GM21528 (cell line): ENCODE measurements around the gene GLS.
"Not testable (repeated sequence)": the region's sequence is repeated elsewhere in the genome, so short reads cannot be mapped to it uniquely, and the experiment has no call there.

Experiments
- ATAC-seq: cut with Tn5 transposase; IDR thresholded peaks from one replicate; pipeline ENCODE4 v1.9.1; 2021; ENCODE audit warnings: mild to moderate bottlenecking, moderate library complexity; ENCODE audit not compliant: unreplicated experiment, low FRiP score

Gene GLS

DNA sequence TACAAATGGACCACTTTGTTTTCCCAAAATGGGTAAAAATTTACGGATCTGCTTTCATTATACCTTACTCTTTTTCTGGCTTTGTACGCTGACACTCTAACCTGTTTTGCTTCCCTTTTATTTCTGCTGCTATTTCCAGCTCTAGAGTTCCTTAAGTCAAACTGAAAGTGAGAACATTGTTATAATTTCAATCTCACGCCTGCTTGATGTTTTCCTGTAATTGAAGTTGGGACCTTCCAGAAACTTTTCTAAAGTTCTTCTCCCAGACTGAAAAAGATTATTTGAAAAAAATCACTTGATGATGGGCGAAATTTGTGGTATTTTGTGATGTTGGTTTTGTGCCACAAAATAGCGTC, 1.8 kb downstream of the GLS start:
- peak; percentile 8 for ATAC-seq

GRCh38 chr2:190882856-190883582, 2.4 kb downstream of the GLS start:
- no peak for ATAC-seq

- ATAC-seq: not testable (repeated sequence)
Measured at GRCh38 chr2:190885844-190886243, 5.2 kb downstream of the GLS start.

DNA sequence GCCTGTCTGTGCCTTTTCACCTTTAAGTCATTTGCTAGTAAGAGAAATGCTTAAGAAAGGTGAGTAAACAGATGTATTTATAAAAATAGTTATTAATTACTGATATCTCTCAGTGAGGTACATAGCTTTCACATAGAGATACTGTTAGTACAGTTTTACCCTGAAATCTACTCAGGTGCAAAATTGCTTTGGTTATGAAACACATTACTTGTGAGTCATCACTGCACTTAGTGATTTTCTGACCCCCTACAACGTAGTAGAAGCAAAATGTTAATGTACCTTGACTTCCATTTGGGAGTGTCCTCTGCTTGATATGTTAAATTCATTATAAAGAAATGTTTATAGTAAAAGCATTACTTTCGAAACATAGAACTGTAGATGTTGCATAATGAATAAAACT, 6.5 kb downstream of the GLS start:
- ATAC-seq: peak; percentile 61

DNA sequence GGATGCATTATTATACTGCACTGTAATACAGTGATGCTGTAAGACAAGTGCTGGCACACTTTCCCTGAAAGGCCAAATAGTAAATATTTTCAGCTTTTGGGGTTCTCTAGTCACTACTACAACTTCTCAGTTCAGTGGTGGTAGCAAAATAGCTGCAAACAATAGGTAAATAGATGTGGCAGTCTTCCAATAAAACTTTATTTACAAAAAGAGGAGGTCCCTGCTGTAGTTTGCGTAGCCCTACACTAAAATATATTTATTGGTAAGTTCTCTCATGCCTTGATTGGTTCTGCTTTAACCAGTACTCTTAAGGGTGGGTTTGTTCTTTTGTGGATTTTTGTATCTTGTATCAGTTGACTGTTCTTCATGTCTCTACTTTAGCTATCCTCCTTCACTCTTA, 7.8 kb downstream of the GLS start:
- no peak for ATAC-seq

DNA sequence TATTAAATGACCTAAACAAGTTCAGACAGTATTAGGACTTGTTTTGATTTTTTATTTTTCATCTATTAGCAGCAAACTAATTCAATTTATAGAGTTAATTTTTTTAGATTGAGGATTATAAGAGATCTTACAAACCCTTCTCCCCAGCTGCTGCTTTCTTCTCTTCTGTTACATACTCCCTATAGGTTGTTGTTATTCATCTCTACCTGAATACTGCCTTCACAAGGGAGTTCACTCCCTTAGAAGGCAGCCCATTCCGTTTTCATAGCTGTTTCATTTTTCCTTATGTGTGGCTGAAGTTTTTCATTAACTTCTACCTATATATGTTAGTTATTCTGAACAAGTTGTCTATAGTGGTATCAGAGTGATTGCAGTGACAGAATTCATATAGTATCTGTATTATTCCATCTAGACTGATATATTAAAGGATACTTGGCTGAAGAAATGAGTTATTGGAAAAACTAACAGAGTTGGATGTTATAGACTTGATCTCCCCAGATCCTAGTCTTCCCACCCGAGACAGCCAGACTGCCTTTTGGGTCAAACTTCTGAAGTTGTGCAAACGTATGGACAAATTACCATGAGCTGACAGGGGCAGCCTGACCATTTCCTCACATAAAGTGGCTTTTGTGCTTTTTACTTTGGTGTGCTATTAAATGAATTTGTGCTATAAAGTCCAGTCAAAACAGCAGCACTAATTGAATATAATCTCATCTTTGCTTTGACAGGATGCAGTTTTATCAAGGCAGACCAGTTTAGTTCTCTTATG, 8.7 kb downstream of the GLS start:
- ATAC-seq: no peak

GRCh38 chr2:190891372-190891771, 10.8 kb downstream of the GLS start:
- peak; percentile 67 for ATAC-seq

DNA sequence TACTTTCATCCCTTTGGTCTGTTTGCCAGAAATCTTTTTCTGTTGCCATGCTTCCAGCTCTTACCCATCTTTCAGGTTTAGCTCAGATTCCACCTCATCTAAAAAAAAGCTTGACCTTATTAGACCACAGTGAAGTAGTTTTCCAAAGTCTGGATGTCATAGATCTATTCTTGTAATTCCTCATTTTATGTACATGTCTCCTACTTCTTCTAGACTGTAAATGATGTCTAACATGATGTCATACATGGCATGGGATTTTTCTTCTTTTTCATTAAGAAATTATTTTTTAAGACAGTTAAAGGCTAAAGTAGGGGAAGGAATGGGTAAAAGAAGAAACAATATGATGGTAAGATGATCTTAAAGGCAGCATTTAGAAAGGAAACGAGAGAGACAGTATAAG, 11.3 kb downstream of the GLS start:
- no peak for ATAC-seq

DNA sequence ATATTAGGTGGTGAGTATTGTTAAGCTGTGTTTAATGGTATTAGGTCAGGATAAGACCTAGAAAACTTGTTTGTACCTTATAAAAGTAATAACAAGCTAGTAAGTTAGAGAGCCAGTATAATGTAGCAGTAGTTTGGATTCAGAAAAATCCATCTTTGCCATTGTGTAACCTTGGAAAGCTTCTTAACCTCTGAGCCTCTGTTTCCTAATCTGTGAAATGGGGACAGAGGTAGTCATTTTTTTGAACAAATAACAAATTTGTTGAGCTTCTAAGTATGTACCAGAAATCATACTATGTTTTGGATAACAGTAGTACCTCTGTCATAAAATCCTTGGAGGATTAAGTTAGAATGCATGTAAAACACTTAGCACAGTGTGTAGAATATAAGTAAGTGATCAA, 12.5 kb downstream of the GLS start:
- no peak for ATAC-seq

DNA sequence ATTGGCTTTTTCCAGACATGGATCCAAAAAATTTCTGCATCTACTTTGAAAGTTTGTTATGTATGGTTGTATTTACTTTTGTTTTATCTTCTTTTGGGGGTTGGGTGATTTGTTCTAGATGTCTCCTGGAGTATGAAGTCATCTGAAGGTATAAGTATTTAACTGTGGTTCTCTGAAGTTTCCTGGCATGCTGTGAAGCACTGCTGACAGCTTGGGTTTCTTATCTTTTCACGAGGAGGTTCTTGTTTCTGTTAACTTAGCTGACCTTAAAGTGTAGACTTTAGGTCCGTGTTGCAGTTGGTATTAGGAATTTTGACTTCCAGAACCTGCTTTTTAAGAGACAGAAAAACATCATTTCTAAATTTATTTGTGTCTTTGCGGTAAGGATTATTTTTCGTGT, 15.9 kb downstream of the GLS start:
- no peak for ATAC-seq

GRCh38 chr2:190903693-190904450, 23.3 kb downstream of the GLS start:
- no peak for ATAC-seq

GRCh38 chr2:190904640-190905261, 24.1 kb downstream of the GLS start:
- ATAC-seq: no peak

- no peak for ATAC-seq
Measured at GRCh38 chr2:190908532-190908931, 27.9 kb downstream of the GLS start.

DNA sequence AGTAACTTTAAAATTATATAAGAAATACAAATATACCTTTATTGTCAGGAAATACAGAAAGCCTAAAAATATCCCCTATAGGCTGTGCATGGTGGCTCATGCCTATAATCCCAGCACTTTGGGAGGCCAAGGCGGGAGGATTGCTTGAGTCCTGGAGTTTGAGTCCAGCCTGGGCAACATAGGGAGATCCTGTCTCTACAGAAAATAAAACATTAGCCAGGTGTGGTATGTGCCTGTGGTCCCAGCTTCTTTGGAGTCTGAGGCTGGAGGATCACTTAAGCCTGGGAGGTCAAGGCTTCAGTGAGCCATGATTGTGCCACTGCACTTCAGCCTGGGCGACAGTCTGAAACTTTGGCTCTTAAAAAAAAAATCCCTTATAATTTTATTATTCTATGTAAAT, 29.1 kb downstream of the GLS start:
- no peak for ATAC-seq

- no peak for ATAC-seq
Measured at GRCh38 chr2:190910341-190911136, 29.9 kb downstream of the GLS start.

GRCh38 chr2:190911813-190912212, 31.2 kb downstream of the GLS start:
- peak; percentile 85 for ATAC-seq

GRCh38 chr2:190912726-190913125, 32.1 kb downstream of the GLS start:
- no peak for ATAC-seq

DNA sequence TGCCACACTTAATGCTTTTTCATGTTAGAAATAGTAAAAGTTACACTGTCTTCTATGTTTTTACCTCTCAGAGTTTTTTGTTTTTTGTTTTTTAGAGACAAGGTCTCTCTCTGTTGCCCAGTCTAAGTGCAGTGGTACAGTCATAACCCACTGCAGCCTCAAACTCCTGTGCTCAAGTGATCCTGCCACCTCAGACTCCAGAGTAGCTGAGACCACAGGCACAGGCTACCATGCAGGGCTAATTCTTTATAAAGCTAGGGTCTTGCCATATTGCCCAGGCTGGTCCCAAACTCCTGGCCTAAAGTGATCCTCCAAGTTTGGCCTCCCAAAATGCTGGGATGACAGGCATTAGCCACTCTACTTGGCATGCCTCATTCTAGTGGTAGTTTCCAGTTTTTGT, 33.1 kb downstream of the GLS start:
- no peak for ATAC-seq

DNA sequence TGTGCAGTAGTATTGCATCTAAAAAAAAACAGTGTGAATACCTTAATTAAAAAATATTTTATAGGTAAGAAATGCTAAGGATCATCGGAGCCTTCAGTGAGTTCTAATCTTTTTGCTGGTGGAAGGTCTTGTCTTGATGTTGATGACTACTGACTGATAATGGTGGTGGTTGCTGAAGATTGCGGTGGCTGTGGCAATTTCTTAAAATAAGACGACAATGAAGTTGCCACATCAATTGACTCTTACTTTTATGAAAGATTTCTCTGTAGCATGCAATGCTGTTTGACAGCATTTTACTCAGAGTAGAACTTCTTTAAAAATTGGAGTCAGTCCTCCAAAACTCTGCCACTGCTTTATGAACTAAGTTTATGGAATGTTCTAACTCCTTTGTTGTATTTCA, 36.2 kb downstream of the GLS start:
- no peak for ATAC-seq

DNA sequence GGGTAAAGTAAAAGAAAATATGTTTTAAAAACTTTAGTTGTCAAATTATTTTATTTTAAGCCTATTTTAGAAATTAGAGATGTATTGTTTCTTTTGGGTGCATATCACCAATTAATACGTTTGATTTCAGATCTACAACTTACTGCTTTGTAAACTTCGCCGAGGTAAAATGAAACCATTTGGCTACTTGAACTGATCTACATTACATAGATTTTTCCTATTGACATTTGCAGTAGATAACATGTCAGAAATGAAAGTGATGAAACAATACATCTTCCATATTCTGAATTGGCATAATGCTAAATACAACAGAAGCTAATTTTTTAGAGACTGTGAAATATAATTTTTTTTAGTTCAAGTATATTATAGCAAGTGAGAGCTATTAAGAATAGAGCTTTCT, 39.5 kb downstream of the GLS start:
- no peak for ATAC-seq
